GM12874 (cell line): ENCODE measurements around the gene HMX1.

ENCODE experiments used
- CTCF ChIP-seq: IDR thresholded peaks from 2 replicates; pipeline ENCODE4 v1.5.1; 2011; ENCODE audit warnings: low read depth, mild to moderate bottlenecking, control low read depth, low read length, moderate library complexity; ENCODE audit not compliant: insufficient read depth

The HMX1 gene

GRCh38 chr4:8863686-8864682 is 7.7 kb downstream of the HMX1 start:
- no peak for TF ChIP-seq CTCF

GRCh38 chr4:8862800-8863685 is 8.6 kb downstream of the HMX1 start:
- TF ChIP-seq CTCF = no peak

GRCh38 chr4:8862334-8862733 is 9.3 kb downstream of the HMX1 start:
- TF ChIP-seq CTCF = no peak

GRCh38 chr4:8861576-8862295 is 9.9 kb downstream of the HMX1 start:
- no peak for TF ChIP-seq CTCF

- TF ChIP-seq CTCF = no peak
Measured at GRCh38 chr4:8860892-8861575, 10.6 kb downstream of the HMX1 start.

GRCh38 chr4:8860096-8860891 is 11.3 kb downstream of the HMX1 start:
- TF ChIP-seq CTCF = no peak
